Measurements from ENCODE around the gene SLC6A7.

DNA sequence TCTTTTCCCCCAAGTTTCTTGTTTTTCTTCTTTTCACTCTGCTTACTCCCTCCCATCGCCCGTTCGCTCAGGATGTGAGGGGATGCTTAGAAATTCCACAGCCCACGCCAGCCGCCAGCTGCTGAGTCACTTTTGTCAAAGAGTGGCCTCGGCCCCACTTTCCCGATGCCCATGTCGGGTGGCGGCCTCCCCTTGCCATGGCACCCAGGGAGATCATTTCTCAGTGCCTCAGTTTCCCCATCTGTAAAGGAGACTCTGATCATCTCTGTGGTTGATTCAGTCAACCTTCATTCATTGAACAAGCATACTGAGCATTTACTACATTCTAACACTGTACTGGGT is 33.9 kb upstream of the SLC6A7 start:
- no peak for TF ChIP-seq EZH2 (IDR thresholded peaks at IDR 0.05; ENCODE audit: low read depth)
- TF ChIP-seq, protein P1, sequence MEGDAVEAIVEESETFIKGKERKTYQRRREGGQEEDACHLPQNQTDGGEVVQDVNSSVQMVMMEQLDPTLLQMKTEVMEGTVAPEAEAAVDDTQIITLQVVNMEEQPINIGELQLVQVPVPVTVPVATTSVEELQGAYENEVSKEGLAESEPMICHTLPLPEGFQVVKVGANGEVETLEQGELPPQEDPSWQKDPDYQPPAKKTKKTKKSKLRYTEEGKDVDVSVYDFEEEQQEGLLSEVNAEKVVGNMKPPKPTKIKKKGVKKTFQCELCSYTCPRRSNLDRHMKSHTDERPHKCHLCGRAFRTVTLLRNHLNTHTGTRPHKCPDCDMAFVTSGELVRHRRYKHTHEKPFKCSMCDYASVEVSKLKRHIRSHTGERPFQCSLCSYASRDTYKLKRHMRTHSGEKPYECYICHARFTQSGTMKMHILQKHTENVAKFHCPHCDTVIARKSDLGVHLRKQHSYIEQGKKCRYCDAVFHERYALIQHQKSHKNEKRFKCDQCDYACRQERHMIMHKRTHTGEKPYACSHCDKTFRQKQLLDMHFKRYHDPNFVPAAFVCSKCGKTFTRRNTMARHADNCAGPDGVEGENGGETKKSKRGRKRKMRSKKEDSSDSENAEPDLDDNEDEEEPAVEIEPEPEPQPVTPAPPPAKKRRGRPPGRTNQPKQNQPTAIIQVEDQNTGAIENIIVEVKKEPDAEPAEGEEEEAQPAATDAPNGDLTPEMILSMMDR (conservative IDR thresholded peaks at IDR 0.05) = no peak

Data from PC-9 (cell line).